PC-9 (cell line): ENCODE data around the gene RDH14. TPM values are rescaled to one million over a fixed set of nuclear protein-coding genes. Genes with fewer than 3 reads are reported as not detected.

Experiments
- BruUV-seq: library from RNA; stranded (reverse); fragments of 400-500 nt; replicated peaks from 2 replicates; lab custom pipeline; 2021; lab: Mats Ljungman, UMichigan
- CTCF ChIA-PET: fragments of 300-600 bp; sonication (Branson Sonifier 250); formaldehyde crosslinking; loops from one replicate; lab custom pipeline; 2022; ENCODE audit warnings: antibody characterized with exemption; lab: Charles Lee
- POLR2A ChIA-PET: fragments of 300-600 bp; sonication (Branson Sonifier 250); formaldehyde crosslinking; loops from one replicate; lab custom pipeline; 2022; ENCODE audit warnings: antibody characterized with exemption; ENCODE audit not compliant: unreplicated experiment; lab: Charles Lee
- DNase-seq, 2 experiments: peaks; one replicate each; pipeline versions ENCODE4 v3.0.0 to v3.0.0-alpha.2; 2015 to 2022; ENCODE audit warnings: mixed read lengths in 1 of 2
- H2AFZ ChIP-seq: fragments of 200-600 bp; sonication (generic); 2 replicates; pipeline ENCODE4 v1.8.1; 2017; ENCODE audit warnings: antibody characterized with exemption
- H3F3A ChIP-seq: fragments of 200-600 bp; sonication (generic); 2 replicates; pipeline ENCODE4 v1.8.1; 2017; ENCODE audit warnings: antibody characterized with exemption, mild to moderate bottlenecking, low read depth; ENCODE audit not compliant: insufficient read depth
- H3K27ac ChIP-seq: fragments of 200-600 bp; sonication (generic); 2 replicates; pipeline ENCODE4 v1.6.1; 2016; ENCODE audit warnings: mixed run types
- H3K27me3 ChIP-seq: fragments of 200-600 bp; sonication (generic); 2 replicates; pipeline ENCODE4 v1.6.1; 2016; ENCODE audit warnings: low read depth, mixed run types; ENCODE audit not compliant: insufficient read depth
- H3K36me3 ChIP-seq: fragments of 200-600 bp; sonication (generic); 2 replicates; pipeline ENCODE4 v1.6.1; 2016; ENCODE audit warnings: low read depth, mixed run types
- H3K4me1 ChIP-seq: fragments of 200-600 bp; sonication (generic); replicated peaks from 2 replicates; pipeline ENCODE4 v1.6.1; 2016; ENCODE audit warnings: mixed run types; ENCODE audit not compliant: insufficient read depth
- H3K4me2 ChIP-seq: fragments of 200-600 bp; sonication (generic); 2 replicates; pipeline ENCODE4 v1.6.1; 2017; ENCODE audit warnings: mixed run types
- H3K4me3 ChIP-seq: fragments of 200-600 bp; sonication (generic); 2 replicates; pipeline ENCODE4 v1.6.1; 2016; ENCODE audit warnings: mixed run types
- H3K79me2 ChIP-seq: fragments of 200-600 bp; sonication (generic); 2 replicates; pipeline ENCODE4 v1.6.1; 2017; ENCODE audit warnings: low read depth, mixed run types
- H3K9me2 ChIP-seq: fragments of 200-600 bp; sonication (generic); 2 replicates; pipeline ENCODE4 v1.8.1; 2017; ENCODE audit warnings: mild to moderate bottlenecking; ENCODE audit not compliant: insufficient read depth
- H3K9me3 ChIP-seq: fragments of 200-600 bp; sonication (generic); 2 replicates; pipeline ENCODE4 v1.8.1; 2016; ENCODE audit warnings: low read depth; ENCODE audit not compliant: insufficient read depth
- H4K20me1 ChIP-seq: fragments of 200-600 bp; sonication (generic); 2 replicates; pipeline ENCODE4 v1.8.1; 2017; ENCODE audit not compliant: insufficient read depth
- EZH2 ChIP-seq: fragments of 200-600 bp; sonication (generic); IDR thresholded peaks from 2 replicates; pipeline ENCODE4 v1.8.0; 2017; ENCODE audit warnings: antibody characterized with exemption, low read depth
- intact Hi-C: fragments of 100-400 bp; cut with micrococcal nuclease; formaldehyde crosslinking; loops from one replicate; pipeline ENCODE4 v1.10.0; 2022; ENCODE audit not compliant: unreplicated experiment
- total RNA-seq: library from RNA; stranded (reverse); gene quantifications from 2 replicates; pipeline ENCODE4 v1.2.3, GENCODE V29; 2021
- TF ChIP-seq, protein P1 (sequence below): fragments of 200-600 bp; sonication (generic); conservative IDR thresholded peaks from 2 replicates; pipeline ENCODE4 v1.6.1; 2017; ENCODE audit warnings: mixed run types, antibody characterized with exemption, mild to moderate bottlenecking, moderate library complexity

The RDH14 gene
- total RNA-seq, 1 experiment from 2014 or later, result 17.2 TPM

DNA sequence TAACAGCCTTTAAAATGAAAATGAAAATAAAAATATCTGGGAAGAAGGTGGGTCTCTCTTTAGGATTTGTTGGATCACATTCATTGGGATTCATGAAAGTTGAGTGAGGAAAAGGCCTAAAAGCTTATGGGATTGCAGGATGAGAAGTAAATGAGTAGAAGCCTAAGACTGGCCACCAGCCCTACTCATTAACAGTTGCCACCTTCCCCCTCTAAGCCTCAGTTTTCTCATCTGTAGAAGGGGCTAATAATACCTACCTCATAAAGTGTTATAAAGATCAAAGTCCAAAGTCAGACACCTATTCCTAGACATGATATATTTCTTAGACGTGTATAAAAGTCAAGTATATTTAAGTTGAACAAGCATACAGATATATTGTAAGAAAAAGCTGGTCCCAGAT lies 23.8 kb downstream of the RDH14 start:
- Histone ChIP-seq H3F3A (no peaks in the 10 kb centered on the region), H3K9me2 (no peaks in the 10 kb centered on the region; the same call in 1 of the 2 replicates), H4K20me1 (no peaks in the 10 kb centered on the region), H3K4me3 (no peak overlapping the region), H3K27ac (no peak overlapping the region), H3K4me1 (no peaks in the 10 kb centered on the region), H3K79me2 (no peaks in the 10 kb centered on the region), H3K9me3 (no peaks in the 10 kb centered on the region), H3K27me3 (no peaks in the 10 kb centered on the region), H3K36me3 (no peaks in the 10 kb centered on the region), H2AFZ (no peak overlapping the region), H3K4me2 (no peak overlapping the region)
- no TSS peak for BruUV-seq
- no peak for TF ChIP-seq EZH2
- DNase-seq, result no peak
- ChIA-PET POLR2A (no interaction called here), CTCF (interaction anchor here (0.6 kb wide), 1 partner anchor 207 kb away, joined by 3 read pairs; no protein-coding TSS in a partner anchor)
- intact Hi-C loops, result no loop called here

DNA sequence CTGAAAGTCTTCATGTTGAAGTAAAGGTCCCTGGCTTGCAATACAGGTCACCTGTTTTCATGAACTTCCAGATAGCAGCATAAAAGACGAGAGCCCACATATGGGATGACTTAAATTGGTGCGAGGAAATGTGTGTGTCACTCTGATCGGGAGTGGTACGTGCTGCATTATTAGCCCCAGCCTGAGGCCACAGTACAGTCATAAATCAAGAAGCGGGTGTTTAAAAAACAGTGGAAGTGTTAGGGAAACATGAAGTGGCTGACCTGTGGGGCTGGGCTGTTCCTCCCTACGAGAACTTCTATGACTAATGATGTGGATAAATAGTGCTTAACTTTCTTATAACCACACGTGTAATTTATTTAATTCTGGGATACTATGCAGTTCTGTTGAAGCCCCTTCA lies 24.4 kb downstream of the RDH14 start:
- Histone ChIP-seq H3F3A (no peaks in the 10 kb centered on the region), H3K36me3 (no peaks in the 10 kb centered on the region), H2AFZ (no peak overlapping the region; the same call in 1 of the 2 replicates), H3K79me2 (no peaks in the 10 kb centered on the region), H3K9me3 (no peaks in the 10 kb centered on the region), H3K4me1 (no peaks in the 10 kb centered on the region), H3K27me3 (no peaks in the 10 kb centered on the region), H3K4me2 (no peak overlapping the region), H4K20me1 (no peaks in the 10 kb centered on the region), H3K4me3 (no peak overlapping the region), H3K27ac (no peak overlapping the region), H3K9me2 (no peaks in the 10 kb centered on the region; the same call in 1 of the 2 replicates)
- CTCF ChIA-PET, result interaction anchor here (0.6 kb wide), 1 partner anchor 208 kb away, joined by 3 read pairs; no protein-coding TSS in a partner anchor
- POLR2A ChIA-PET, result no interaction called here
- DNase-seq, result no peak
- TF ChIP-seq, protein P1, sequence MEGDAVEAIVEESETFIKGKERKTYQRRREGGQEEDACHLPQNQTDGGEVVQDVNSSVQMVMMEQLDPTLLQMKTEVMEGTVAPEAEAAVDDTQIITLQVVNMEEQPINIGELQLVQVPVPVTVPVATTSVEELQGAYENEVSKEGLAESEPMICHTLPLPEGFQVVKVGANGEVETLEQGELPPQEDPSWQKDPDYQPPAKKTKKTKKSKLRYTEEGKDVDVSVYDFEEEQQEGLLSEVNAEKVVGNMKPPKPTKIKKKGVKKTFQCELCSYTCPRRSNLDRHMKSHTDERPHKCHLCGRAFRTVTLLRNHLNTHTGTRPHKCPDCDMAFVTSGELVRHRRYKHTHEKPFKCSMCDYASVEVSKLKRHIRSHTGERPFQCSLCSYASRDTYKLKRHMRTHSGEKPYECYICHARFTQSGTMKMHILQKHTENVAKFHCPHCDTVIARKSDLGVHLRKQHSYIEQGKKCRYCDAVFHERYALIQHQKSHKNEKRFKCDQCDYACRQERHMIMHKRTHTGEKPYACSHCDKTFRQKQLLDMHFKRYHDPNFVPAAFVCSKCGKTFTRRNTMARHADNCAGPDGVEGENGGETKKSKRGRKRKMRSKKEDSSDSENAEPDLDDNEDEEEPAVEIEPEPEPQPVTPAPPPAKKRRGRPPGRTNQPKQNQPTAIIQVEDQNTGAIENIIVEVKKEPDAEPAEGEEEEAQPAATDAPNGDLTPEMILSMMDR, result no peak
- no TSS peak for BruUV-seq
- intact Hi-C loops, result no loop called here

DNA sequence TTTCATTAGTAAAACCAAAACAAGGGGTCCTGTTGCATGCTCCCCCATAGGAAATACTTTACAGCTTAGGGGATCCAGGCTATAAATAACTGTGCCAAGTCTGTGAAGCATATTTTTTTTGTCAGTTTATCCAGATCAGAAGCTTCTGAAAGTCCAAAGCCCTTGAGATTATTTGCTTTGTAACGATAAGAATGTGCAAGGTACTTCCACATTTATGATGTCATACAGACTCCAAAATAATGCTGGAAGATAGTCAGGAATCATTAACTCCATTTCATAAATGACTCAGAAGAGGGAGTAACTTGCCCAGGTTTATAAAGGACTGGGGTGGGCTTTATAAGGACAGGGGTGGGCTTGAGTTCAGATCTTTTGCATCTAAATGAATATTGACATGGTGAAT lies 29.3 kb downstream of the RDH14 start:
- no peaks in the 10 kb centered on the region for H3K9me3 ChIP-seq
- no peaks in the 10 kb centered on the region for H3F3A ChIP-seq
- H3K9me2 ChIP-seq, result no peaks in the 10 kb centered on the region
- intact Hi-C loops, result no loop called here
- ChIA-PET POLR2A (no interaction called here), CTCF (no interaction called here)
- no peak overlapping the region for H2AFZ ChIP-seq
- no peak for DNase-seq
- H3K79me2 ChIP-seq, result no peaks in the 10 kb centered on the region
- H3K27ac ChIP-seq, result no peak overlapping the region
- no peak for TF ChIP-seq EZH2
- TF ChIP-seq, protein P1, result no peak
- no TSS peak for BruUV-seq
- H3K36me3 ChIP-seq, result no peaks in the 10 kb centered on the region
- H3K27me3 ChIP-seq, result no peaks in the 10 kb centered on the region
- no peak overlapping the region for H3K4me3 ChIP-seq
- no peak overlapping the region for H3K4me2 ChIP-seq
- 0 out of 2 replicates have a peak, but pooled peaks cover 6% of the 10 kb centered on the region for H3K4me1 ChIP-seq
- H4K20me1 ChIP-seq, result no peaks in the 10 kb centered on the region

DNA sequence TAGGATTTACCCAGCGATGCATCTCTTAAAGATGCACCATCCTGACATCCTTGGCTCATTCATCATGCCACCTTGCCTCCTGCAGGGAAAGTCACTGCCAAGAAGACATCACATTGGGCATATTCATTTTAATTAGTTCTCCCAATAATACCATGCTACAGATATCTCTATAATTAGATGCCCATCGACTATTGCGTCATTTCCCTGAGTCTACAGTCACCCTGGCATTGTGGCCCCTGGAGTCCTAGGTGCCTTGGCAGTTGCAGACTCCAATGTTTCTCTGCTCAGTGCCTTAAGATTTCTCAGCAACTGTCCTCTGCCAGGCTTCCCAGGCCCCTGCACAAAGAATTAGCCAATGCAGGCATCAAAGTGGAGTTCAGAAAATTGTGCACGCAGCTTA lies 32.6 kb downstream of the RDH14 start:
- no TSS peak for BruUV-seq
- intact Hi-C loops, result loop anchor here (10.0 kb wide), 1 partner anchor 1567 kb away; no protein-coding TSS in a partner anchor
- Histone ChIP-seq H3K9me3 (no peaks in the 10 kb centered on the region), H3F3A (no peaks in the 10 kb centered on the region), H2AFZ (no peak overlapping the region), H3K4me3 (no peak overlapping the region), H3K9me2 (no peaks in the 10 kb centered on the region), H3K27me3 (no peaks in the 10 kb centered on the region), H4K20me1 (no peaks in the 10 kb centered on the region), H3K4me1 (0 out of 2 replicates have a peak, but pooled peaks cover 6% of the 10 kb centered on the region), H3K79me2 (no peaks in the 10 kb centered on the region), H3K36me3 (no peaks in the 10 kb centered on the region), H3K4me2 (no peak overlapping the region), H3K27ac (no peak overlapping the region)
- POLR2A ChIA-PET, result interaction anchor here (0.7 kb wide), 1 partner anchor 271 kb away, joined by 5 read pairs; no protein-coding TSS in a partner anchor
- no peak for DNase-seq
- no peak for TF ChIP-seq EZH2
- TF ChIP-seq, protein P1, result no peak
- CTCF ChIA-PET, result no interaction called here
